IPS DF 19.7 (cell line): ENCODE data around the gene LRRN4CL.
"Not testable (repeated sequence)": the region's sequence is repeated elsewhere in the genome, so short reads cannot be mapped to it uniquely, and the experiment has no call there.

ENCODE experiments used
- DNase-seq: peaks from one replicate; pipeline ENCODE4 v3.0.0-alpha.2; 2013; ENCODE audit warnings: low read depth, low spot score

LRRN4CL gene

GRCh38 chr11:62676698-62677097 is 12.6 kb downstream of the LRRN4CL start:
- DNase-seq = no peak

DNA sequence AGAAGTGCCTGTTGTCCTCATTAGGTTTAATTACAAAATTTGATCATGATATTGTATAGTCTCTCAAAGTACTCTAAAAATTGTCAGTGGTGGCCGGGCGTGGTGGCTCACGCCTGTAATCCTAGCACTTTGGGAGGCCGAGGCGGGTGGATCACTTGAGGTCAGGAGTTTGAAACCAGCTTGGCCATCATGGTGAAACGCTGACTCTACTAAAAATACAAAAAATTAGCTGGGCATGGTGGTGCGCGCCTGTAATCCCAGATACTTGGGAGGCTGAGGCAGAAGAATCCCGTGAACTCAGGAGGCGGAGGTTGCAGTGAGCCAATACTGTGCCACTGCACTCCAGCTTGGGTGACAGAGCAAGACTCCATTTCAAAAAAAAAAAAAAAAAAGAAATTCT is 13.9 kb downstream of the LRRN4CL start:
- not testable (repeated sequence) for DNase-seq

- no peak for DNase-seq
Measured at GRCh38 chr11:62673196-62673525, 16.2 kb downstream of the LRRN4CL start.

DNA sequence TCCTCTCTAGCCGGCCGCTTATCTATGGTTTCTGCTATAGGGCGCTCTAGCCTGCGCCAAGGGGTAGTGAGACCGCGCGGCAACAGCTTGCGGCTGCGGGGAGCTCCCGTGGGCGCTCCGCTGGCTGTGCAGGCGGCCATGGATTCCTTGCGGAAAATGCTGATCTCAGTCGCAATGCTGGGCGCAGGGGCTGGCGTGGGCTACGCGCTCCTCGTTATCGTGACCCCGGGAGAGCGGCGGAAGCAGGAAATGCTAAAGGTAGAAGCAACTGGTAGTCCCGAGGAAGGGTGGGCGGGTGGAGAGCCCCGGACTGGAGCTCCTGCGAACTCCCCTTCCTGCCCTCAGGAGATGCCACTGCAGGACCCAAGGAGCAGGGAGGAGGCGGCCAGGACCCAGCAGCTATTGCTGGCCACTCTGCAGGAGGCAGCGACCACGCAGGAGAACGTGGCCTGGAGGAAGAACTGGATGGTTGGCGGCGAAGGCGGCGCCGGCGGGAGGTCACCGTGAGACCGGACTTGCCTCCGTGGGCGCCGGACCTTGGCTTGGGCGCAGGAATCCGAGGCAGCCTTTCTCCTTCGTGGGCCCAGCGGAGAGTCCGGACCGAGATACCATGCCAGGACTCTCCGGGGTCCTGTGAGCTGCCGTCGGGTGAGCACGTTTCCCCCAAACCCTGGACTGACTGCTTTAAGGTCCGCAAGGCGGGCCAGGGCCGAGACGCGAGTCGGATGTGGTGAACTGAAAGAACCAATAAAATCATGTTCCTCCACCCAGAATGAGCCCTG is 17.5 kb downstream of the LRRN4CL start, which contains the start of the genes LBHD1 and UQCC3:
LBHD1 (minus strand) TSS at position 660 of the 782 bp plus-strand sequence. CDS start 2,236 bp downstream, outside the sequence.
UQCC3 (plus strand) TSS at position 66 of the 782 bp plus-strand sequence; CDS start at position 139, 73 bp downstream.
- no peak for DNase-seq

- DNase-seq = no peak
Measured at GRCh38 chr11:62671236-62671607, 18.1 kb downstream of the LRRN4CL start.

DNA sequence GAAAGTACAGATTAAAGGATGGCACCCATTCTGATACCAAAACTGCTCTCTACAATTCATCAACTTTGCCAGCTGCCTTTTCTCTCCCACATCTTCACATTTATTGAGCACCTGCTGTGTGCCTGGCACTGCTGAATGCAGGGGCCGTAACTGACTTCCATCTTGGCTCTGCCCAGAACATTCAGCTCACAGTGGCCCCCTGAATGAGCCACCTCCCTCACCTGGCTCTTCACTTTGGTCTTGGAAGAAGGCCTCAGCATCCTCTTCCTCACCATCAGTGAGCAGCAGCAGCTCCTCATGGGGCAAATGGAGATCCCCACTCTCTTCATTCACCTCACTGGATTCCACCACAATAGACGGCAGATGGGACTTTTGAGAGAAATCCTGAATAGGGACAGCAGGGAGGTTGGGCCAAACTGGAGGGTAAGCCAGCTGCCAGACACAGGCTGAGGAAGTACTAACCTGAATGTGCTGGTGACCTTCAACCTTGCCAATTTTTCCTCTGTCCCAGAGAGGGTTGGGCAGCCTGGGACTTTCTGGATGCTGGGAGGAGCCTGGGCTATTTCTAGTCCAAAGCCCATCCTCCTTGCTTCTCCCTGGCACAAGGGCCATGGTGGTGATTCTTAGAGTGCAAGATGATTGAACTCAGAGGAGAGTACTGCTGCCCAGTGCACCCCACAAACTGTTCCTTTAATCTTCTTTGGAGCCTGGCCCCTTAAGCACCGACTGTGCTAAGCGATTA is 19.7 kb downstream of the LRRN4CL start:
- DNase-seq = no peak

DNA sequence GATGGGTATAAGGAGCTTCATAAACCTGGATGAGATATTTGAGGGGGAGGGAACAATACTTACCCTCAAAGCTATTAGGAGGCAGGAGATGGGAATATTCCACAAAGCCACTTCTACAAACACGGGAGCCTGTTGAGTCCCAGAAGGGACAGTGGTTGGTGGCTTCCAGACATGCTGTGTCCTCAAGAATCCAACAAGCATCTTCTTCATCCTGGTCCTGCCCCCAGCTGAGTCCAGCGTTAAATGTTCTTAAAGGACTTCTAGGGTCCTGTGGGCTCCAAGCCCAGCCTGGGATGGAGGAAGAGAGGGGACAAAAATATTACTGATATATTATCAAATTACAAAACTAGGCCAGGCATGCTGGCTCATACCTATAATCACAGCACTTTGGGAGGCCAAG is 21.9 kb downstream of the LRRN4CL start:
- DNase-seq = no peak

GRCh38 chr11:62666259-62666926 is 22.9 kb downstream of the LRRN4CL start:
- no peak for DNase-seq

GRCh38 chr11:62665599-62666258 is 23.6 kb downstream of the LRRN4CL start:
- DNase-seq = no peak

DNA sequence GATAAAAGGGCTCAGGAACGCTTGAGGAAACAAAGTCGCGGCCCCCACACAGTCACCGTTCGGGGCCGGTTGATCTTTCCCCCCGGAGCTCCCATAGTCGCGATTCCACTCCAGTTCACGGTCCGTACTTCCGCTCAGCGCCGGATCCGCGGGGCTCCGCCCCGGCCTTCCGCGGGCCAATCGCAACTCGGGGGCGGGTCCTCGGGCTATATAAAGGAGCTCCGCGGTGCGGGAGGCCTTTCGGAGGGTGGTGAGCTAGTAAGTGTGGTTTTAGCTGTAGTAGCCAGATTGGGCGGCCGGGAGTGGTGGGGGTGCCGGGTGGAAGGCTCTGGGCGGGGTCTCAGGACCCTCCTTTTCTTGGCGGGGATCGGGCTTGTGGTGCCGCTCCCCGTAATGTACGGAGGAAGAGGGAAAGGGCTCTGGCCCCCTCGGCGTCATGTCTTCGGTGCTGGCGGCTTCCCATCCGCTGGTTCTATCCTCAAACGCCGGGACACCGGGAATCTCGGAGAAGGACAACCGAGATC is 24.2 kb downstream of the LRRN4CL start, which contains the start of the genes C11orf98 and CSKMT:
C11orf98 (minus strand) TSS at position 136 of the 524 bp plus-strand sequence; CDS start at position 95, 41 bp downstream.
CSKMT (plus strand) TSS at position 238 of the 524 bp plus-strand sequence. CDS start 568 bp downstream, outside the sequence.
- DNase-seq = no peak

DNA sequence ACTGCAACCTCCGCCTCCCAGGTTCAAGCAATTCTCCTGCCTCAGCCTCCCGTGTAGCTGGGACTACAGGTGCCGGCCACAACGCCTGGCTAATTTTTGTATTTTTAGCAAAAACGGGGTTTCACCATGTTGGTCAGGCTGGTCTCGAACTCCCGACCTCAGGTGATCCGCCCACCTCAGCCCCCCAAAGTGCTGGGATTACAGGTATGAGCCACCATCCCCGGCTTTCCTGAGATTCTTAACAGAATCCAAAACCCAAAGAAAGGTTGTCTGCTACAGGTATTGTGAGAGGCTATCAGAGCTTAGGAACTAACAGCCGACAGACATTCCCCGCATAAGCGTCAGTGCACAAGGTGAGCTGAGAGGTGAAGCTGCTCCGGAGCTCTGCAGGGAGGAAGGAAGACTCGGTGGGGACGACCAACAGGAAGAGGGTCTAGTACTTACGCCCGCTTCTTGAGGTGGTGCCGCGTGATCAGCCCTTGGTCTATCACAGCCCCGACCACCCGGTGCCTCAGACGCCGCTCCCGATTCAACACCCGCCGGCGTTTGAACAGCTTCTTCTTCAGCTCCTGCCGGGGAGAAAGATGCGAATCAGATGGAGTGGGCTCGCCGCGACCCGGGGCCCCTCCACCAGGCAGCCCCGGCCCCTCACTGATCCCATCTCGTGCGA is 24.8 kb downstream of the LRRN4CL start:
- DNase-seq = no peak

DNA sequence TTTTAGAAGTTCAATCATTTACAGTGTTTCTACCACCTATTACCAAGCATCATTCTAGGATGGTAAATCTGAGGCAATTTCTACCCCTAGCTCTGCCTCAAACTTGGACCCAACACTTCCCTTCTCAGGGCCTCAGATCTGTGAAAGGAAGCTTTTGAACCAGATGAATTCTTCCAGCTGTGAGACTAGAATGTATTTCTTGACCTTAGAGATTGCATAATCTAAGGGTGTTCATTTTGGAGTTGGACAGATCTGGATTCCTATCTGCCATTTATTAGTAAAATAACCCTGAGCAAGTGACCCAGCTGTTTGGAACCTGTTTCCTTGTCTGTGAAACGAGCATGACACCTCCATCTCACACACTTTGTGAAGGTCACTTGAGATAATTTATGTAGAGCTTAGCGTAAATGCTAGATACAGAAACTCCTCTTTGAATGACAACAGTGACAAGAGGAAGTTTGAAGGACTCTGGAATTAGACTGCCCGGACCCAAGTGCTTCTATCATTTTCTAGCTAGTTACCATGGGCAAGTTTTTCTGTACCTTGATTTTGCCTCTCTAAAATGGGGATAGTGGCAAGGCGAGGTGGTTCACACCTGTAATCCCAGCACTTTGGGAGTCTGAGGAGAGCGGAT is 32.4 kb downstream of the LRRN4CL start:
- no peak for DNase-seq

DNA sequence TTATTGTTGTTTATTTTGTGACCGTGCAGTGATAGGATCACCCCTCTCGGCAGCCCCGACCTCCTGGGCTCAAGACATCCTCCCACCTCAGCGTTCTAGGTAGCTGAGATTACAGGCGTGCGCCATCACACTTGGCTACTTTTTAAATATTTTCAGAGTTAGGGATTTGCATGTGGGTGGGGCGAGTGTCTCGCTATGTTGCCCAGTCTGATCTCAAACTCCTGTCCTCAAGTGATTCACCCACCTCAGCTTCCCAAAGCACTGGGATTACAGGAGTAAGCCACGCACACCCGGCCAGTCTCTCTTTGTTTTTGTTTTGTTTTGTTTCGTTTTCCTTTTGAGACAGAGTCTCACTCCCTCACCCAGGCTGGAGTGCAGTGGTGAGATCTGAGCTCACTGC is 35.0 kb downstream of the LRRN4CL start:
- DNase-seq = no peak

- DNase-seq = no peak
Measured at GRCh38 chr11:62652161-62653006, 36.9 kb downstream of the LRRN4CL start.

GRCh38 chr11:62650283-62650682 is 39.0 kb downstream of the LRRN4CL start:
- not testable (repeated sequence) for DNase-seq

DNA sequence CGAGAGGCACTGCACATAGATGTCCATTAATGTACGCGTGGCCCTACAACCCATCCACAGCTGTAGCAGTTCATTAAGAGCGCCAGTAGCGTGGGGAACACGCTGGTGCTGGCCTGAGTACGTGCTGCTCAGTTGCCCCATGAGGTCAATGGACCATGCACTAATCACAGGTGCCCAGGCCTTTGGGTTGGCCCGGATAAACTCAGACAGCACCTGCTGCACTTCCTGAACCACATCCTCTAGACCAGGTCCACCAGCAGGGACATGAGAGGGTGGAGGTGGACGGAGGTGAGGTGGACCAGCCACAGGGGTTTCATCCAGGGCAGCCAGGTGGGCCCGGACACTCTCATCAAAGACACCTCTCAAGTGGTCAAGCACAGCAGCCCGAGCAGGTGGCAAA is 39.8 kb downstream of the LRRN4CL start:
- no peak for DNase-seq

- no peak for DNase-seq
Measured at GRCh38 chr11:62648967-62649364, 40.4 kb downstream of the LRRN4CL start.

DNA sequence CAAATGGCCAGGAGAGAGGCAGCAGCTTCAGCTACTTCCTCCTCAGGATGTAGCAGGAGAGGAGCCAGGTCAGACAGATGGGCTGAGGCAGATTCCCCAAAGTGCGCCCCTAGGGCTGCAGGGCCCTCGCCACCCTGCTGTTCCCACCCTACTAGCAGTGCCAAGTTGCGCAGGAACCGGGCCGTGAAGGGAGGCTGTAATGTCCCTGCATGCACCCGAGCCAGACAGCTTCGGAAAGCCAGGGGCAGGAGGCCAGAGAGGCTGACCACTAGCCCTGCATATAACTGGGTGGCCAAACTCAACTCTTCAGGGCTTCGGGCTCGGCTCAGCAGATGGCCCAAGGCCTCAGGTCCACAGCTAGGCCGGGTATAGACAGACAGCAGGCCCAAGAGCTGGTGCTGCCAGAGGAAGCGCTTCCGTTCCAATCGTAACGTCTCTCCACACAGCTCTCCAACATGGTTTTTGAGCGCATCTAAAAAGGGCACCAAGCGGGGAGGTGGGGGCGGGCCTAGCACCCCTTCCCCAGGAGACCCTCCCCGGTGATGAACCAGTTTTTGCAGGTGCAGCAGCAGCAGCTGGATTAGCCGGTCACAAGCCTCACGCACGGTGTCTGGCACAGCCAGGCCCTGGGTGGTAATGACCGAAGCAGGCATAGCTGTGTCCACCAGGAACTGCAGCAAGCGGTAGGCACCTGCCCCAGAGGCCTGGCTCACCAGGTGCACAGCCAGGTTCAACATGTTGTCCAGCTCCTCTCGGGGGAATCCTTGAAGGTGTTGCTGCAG is 41.0 kb downstream of the LRRN4CL start:
- DNase-seq = no peak

GRCh38 chr11:62647609-62648005 is 41.7 kb downstream of the LRRN4CL start:
- no peak for DNase-seq
